MCF 10A (cell line): Measurements from ENCODE around the gene DIAPH2. TPM values are rescaled to one million over a fixed set of nuclear protein-coding genes. Genes with fewer than 3 reads are reported as not detected.

Experiments
- BruUV-seq: library from RNA; stranded (reverse); fragments of 400-500 nt; replicated peaks from 2 replicates; lab custom pipeline; 2021; lab: Mats Ljungman, UMichigan
- CTCF ChIA-PET: fragments of 300-600 bp; sonication (Branson Sonifier 250); formaldehyde crosslinking; extraction: SDS; loops from one replicate; lab custom pipeline; 2021; ENCODE audit warnings: antibody characterized with exemption, inconsistent platforms; lab: Yijun Ruan, JAX
- POLR2A ChIA-PET: fragments of 300-600, 350-650 bp; sonication (Branson Sonifier 250); formaldehyde crosslinking; extraction: SDS; loops from one replicate; lab custom pipeline; 2020; ENCODE audit warnings: antibody characterized with exemption, inconsistent platforms; lab: Yijun Ruan, JAX
- DNase-seq: peaks from one replicate; pipeline ENCODE4 v3.0.0-alpha.2; 2018; ENCODE audit not compliant: unreplicated experiment
- H3K27ac Mint-ChIP-seq: one replicate; pipeline ENCODE4 v1.8.0; 2022; ENCODE audit warnings: mild to moderate bottlenecking, low read depth, mixed read lengths; ENCODE audit not compliant: unreplicated experiment
- H3K27me3 Mint-ChIP-seq: one replicate; pipeline ENCODE4 v1.8.0; 2022; ENCODE audit warnings: mixed read lengths; ENCODE audit not compliant: insufficient read depth, unreplicated experiment
- H3K36me3 Mint-ChIP-seq: one replicate; pipeline ENCODE4 v1.8.0; 2022; ENCODE audit warnings: mild to moderate bottlenecking, moderate library complexity, mixed read lengths; ENCODE audit not compliant: insufficient read depth, unreplicated experiment
- H3K4me1 Mint-ChIP-seq: one replicate; pipeline ENCODE4 v1.8.0; 2022; ENCODE audit warnings: mixed read lengths; ENCODE audit not compliant: insufficient read depth, unreplicated experiment
- H3K4me3 Mint-ChIP-seq: one replicate; pipeline ENCODE4 v1.8.0; 2022; ENCODE audit warnings: mild to moderate bottlenecking, moderate library complexity, mixed read lengths; ENCODE audit not compliant: unreplicated experiment
- H3K9me3 Mint-ChIP-seq: one replicate; pipeline ENCODE4 v1.8.0; 2022; ENCODE audit warnings: mixed read lengths; ENCODE audit not compliant: unreplicated experiment
- CTCF ChIP-seq: fragments of 200-600 bp; IDR thresholded peaks from one replicate; pipeline ENCODE4 v1.8.0; 2022; ENCODE audit warnings: antibody characterized with exemption, mild to moderate bottlenecking; ENCODE audit not compliant: unreplicated experiment
- intact Hi-C: fragments of 100-400 bp; cut with micrococcal nuclease; formaldehyde crosslinking; loops from 2 replicates; pipeline ENCODE4 v1.14.1; 2022
- total RNA-seq: library from RNA; stranded (reverse); gene quantifications from 2 replicates; pipeline ENCODE4 v1.2.3, GENCODE V29; 2022

The DIAPH2 gene
- total RNA-seq, 1 experiment from 2014 or later, result 17.6 TPM

- TF ChIP-seq CTCF, result no peak
- intact Hi-C loops, result no loop called here
- no peaks in the 10 kb centered on the region for H3K4me1 Mint-ChIP-seq
- CTCF ChIA-PET, result interaction anchor here (1.1 kb wide), 1 partner anchor 480 kb away, joined by 3 read pairs; no protein-coding TSS in a partner anchor
- BruUV-seq, result no TSS peak
- POLR2A ChIA-PET, result no interaction called here
- no peak overlapping the region for H3K27ac Mint-ChIP-seq
- peaks cover under 1% of the 10 kb centered on the region for H3K27me3 Mint-ChIP-seq
- no peak for DNase-seq
- H3K9me3 Mint-ChIP-seq, result no peaks in the 10 kb centered on the region
- H3K4me3 Mint-ChIP-seq, result no peak overlapping the region
- peaks cover 10% of the 10 kb centered on the region for H3K36me3 Mint-ChIP-seq
These were observed 34.7 kb downstream of the DIAPH2 start for GRCh38 chrX:96719161-96719875.

GRCh38 chrX:96721354-96721753 lies 36.7 kb downstream of the DIAPH2 start:
- no TSS peak for BruUV-seq
- peaks cover 18% of the 10 kb centered on the region for H3K27me3 Mint-ChIP-seq
- no peaks in the 10 kb centered on the region for H3K9me3 Mint-ChIP-seq
- no peaks in the 10 kb centered on the region for H3K4me1 Mint-ChIP-seq
- no peak overlapping the region for H3K4me3 Mint-ChIP-seq
- no peak for TF ChIP-seq CTCF
- H3K27ac Mint-ChIP-seq, result no peak overlapping the region
- intact Hi-C loops, result no loop called here
- no peak for DNase-seq
- CTCF ChIA-PET, result interaction anchor here (1.0 kb wide), 1 partner anchor 16 kb away, joined by 4 read pairs; no protein-coding TSS in a partner anchor
- peaks cover 10% of the 10 kb centered on the region for H3K36me3 Mint-ChIP-seq
- POLR2A ChIA-PET, result no interaction called here

- Mint-ChIP-seq H3K9me3 (no peaks in the 10 kb centered on the region), H3K4me3 (no peak overlapping the region), H3K4me1 (no peaks in the 10 kb centered on the region), H3K36me3 (peaks cover 10% of the 10 kb centered on the region), H3K27me3 (peaks cover 32% of the 10 kb centered on the region), H3K27ac (no peak overlapping the region)
- POLR2A ChIA-PET, result no interaction called here
- no peak for TF ChIP-seq CTCF
- CTCF ChIA-PET, result interaction anchor here (0.6 kb wide), 2 partner anchors 68 to 877 kb away, joined by 3 to 5 read pairs; no protein-coding TSS in a partner anchor
- intact Hi-C loops, result no loop called here
- no TSS peak for BruUV-seq
- no peak for DNase-seq
These were observed 38.1 kb downstream of the DIAPH2 start for GRCh38 chrX:96722781-96723180.

- no peak overlapping the region for H3K27ac Mint-ChIP-seq
- intact Hi-C loops, result no loop called here
- no peaks in the 10 kb centered on the region for H3K4me1 Mint-ChIP-seq
- H3K4me3 Mint-ChIP-seq, result no peak overlapping the region
- no TSS peak for BruUV-seq
- POLR2A ChIA-PET, result no interaction called here
- H3K36me3 Mint-ChIP-seq, result no peaks in the 10 kb centered on the region
- DNase-seq, result no peak
- TF ChIP-seq CTCF, result no peak
- peaks cover 53% of the 10 kb centered on the region for H3K27me3 Mint-ChIP-seq
- CTCF ChIA-PET, result no interaction called here
- no peaks in the 10 kb centered on the region for H3K9me3 Mint-ChIP-seq
These were observed 44.4 kb downstream of the DIAPH2 start for GRCh38 chrX:96729053-96729452.
